GM23248 (cell line): ENCODE measurements around the gene ARMH3.

Source experiments
- EZH2 ChIP-seq: fragments of 200-600 bp; sonication (generic); IDR thresholded peaks from 2 replicates; pipeline ENCODE4 v1.6.1; 2018; ENCODE audit warnings: antibody characterized with exemption, mild to moderate bottlenecking; ENCODE audit not compliant: insufficient read depth, poor library complexity, severe bottlenecking
- EZH2phosphoT487 ChIP-seq: fragments of 200-600 bp; sonication (generic); IDR thresholded peaks from 2 replicates; pipeline ENCODE4 v1.6.1; 2018; ENCODE audit warnings: antibody characterized with exemption, moderate library complexity, mild to moderate bottlenecking, low read depth; ENCODE audit not compliant: insufficient read depth

DNA sequence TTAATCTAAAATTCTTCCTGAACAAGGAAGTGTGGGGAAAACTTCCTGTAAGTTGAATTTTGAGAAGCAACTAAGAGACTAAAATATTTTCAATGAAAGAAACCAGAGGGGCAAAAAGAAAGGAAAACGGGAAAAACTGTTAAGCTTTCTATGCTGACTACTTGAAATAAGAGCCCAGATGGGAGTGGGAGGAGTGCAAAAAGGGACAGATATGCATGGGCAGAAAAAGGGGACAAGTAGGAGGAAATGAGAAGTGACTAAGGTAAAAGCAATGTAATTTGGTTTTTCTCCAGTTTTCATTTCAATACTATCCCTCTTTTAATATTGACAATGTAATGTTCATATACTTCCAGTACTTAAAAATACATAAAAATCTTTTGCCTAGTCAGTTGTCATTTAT lies 248.8 kb downstream of the ARMH3 start:
- TF ChIP-seq EZH2, result no peak
- TF ChIP-seq EZH2phosphoT487, result no peak
